Measurements from ENCODE around the gene MAP1LC3C. TPM values are rescaled to one million over a fixed set of nuclear protein-coding genes. Genes with fewer than 3 reads are reported as not detected.

Gene MAP1LC3C
- total RNA-seq, 2 donors from 2014 or later: 2.3 TPM; not detected in 1

DNA sequence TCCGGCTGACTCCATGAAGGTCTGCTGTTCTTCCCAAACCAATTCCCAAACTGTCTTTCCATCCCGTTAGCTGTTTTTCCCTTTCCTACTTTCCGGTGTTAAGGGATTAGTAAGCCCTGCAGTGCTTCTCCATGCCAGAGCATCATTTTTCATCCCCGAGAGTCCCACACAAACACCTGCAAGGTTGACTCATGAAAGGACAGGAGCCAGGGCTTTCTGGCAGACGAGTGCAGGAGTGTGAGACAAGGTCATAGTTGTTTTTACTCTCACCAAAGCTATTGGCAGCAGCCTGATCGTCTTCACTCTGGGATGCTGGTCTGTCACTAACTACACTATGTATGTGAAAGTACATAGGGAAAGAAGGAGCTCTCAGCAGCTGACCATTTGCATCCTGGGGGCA lies 51.5 kb downstream of the MAP1LC3C start:
- Histone ChIP-seq H3K27me3 (replicated peaks; ENCODE audit: insufficient read depth) (no peaks in the 10 kb centered on the region), H3K36me3 (no peaks in the 10 kb centered on the region), H3K4me3 (no peak overlapping the region), H3K4me1 (ENCODE audit: control insufficient read depth in 1 of 2, low read depth in 2 of 2) (no peaks in the 10 kb centered on the region), H3K9me3 (no peaks in the 10 kb centered on the region), H3K27ac (no peak overlapping the region)
- DNase-seq (ENCODE audit: low spot score) (no peak), ATAC-seq (ENCODE audit: insufficient number of reproducible peaks, low FRiP score, low read depth) (no peak)
- TF ChIP-seq, protein P1, sequence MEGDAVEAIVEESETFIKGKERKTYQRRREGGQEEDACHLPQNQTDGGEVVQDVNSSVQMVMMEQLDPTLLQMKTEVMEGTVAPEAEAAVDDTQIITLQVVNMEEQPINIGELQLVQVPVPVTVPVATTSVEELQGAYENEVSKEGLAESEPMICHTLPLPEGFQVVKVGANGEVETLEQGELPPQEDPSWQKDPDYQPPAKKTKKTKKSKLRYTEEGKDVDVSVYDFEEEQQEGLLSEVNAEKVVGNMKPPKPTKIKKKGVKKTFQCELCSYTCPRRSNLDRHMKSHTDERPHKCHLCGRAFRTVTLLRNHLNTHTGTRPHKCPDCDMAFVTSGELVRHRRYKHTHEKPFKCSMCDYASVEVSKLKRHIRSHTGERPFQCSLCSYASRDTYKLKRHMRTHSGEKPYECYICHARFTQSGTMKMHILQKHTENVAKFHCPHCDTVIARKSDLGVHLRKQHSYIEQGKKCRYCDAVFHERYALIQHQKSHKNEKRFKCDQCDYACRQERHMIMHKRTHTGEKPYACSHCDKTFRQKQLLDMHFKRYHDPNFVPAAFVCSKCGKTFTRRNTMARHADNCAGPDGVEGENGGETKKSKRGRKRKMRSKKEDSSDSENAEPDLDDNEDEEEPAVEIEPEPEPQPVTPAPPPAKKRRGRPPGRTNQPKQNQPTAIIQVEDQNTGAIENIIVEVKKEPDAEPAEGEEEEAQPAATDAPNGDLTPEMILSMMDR (IDR thresholded peaks at IDR 0.05): no peak

Other genes with a start within 250 kb of the MAP1LC3C start
- under 1 TPM in 1 of 2 donors, not detected in 1; 0.42 TPM for gene EXO1, start 150.9 kb downstream of the MAP1LC3C start, total RNA-seq
- gene BECN2, start 41.3 kb downstream of the MAP1LC3C start, total RNA-seq: not detected